Inferior parietal cortex (tissue), 1 donor: ENCODE results near the gene SPECC1.
A peak's percentile ranks its signal among the peaks of the same experiment; 100 is the strongest.

Source experiments
- DNase-seq: peaks from one replicate; pipeline ENCODE4 v3.0.0-alpha.2; 2016; ENCODE audit errors: extremely low spot score

The SPECC1 gene

DNA sequence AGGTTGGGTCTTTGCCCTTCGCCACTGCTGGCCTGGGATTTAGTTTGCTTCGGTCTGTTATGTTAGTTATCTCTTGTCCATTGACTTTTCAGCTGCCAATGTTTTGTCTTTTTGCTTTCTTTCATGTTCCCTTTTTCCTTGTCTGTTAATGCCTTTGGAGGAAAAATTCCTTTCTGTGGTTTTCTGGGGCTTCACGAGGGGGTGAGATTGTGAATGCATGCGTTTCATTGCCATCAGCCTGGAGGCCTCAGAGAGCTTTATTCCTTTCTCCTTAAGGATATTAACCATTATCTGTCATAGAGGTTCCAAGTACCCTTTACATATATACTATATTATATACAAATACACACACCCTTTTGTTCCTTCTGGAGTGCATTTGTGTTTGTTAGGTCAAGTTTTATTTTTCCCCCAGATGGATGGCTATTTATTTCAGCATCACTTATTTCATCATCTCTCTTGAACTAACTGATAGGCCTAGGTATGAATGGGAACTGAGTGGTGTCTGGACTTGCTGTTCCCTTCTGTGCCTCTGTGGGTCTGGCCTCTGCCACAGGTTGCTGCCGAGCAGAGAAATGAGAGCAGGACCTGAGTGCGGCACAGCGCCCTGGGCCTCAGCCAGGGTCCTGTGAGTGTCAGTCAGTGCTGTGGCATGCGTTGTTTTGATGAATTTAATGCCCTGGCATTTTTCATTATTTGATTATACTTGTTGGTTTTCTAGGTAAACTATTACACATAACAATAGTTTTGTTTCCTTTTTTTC is 264.8 kb downstream of the SPECC1 start:
- no peak for DNase-seq

- DNase-seq: no peak
These were observed 266.5 kb downstream of the SPECC1 start for GRCh38 chr17:20275653-20276052.

DNA sequence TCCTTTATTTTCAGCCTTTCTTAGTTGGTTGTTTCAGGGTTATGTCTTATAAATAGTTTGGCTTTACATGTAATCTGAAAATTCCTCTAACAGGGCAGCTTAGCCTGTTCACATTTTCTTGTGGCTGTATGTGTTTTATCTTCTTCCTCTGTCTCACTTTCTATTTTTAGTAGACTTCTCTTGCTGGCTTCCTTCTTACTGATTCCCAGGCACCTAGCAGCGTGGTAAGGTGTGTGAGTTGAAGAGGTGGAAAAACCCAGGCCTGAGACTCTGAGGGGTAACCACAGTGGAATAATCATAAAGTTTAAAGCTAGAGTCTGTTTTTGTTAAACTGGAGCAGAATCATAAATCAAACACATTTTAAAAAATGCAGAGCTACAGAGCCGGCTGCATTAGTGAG is 267.3 kb downstream of the SPECC1 start:
- DNase-seq: no peak

DNA sequence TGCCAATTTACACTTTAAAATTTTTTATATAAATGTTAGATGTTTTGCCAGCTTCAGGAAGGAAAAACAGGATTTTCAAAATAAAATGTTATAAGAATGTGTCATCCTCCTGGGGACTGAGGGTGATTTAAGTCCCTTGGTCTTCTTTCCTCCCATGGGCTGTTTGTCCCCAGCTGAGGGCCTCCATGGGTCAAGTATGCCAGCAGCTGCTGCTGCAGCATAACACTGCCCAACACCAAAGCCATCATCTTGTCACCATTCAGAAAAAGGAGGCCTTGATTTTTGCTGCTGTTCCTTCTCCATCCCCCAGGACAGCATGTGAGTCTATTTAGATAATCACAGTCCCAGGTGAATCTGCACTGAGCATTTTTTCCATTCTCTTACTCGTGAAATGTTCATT is 269.6 kb downstream of the SPECC1 start:
- DNase-seq: no peak

GRCh38 chr17:20279631-20280030 is 270.5 kb downstream of the SPECC1 start:
- DNase-seq: no peak

DNA sequence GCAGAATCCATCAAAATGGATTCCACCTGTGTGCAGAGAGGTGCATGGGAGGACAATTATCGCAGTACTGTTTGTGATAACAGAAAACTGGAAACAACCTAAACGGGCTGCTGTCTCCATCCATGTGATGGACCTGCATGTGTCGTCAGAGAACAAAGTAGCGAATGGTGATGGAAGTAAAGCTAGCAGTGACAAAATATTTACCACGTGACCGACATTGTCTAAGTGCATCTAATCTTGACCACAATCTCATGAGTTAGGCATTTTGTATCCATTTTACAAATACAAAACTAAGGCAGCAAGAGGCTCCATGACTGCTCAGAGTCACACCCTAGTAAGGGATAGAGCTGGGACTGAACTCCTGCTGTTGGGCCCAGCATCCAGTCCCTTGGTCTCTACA is 270.9 kb downstream of the SPECC1 start:
- DNase-seq: no peak

- DNase-seq: no peak
These were observed 271.7 kb downstream of the SPECC1 start for GRCh38 chr17:20280851-20281250.

GRCh38 chr17:20281860-20282259 is 272.7 kb downstream of the SPECC1 start:
- DNase-seq: no peak

GRCh38 chr17:20282526-20283308 is 273.6 kb downstream of the SPECC1 start:
- no peak for DNase-seq

DNA sequence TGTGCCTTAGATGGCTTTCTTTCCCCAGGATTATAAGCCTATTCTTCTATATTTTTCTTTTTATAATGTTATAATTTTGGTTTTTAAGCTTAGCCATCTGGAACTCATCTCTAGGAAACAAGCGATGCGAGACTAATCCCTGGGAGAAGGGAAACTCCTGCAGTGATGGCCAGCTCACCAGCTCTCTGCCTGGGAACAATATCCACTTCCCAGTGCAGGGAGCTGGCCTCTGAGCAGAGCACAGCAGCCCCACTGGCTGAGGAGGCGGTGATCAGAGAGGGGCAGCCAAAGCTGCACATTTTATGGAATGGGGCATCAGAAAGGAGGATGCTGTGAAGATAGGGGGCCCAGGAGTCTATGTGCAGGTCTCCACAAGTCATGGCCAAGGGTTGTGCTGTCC is 274.9 kb downstream of the SPECC1 start:
- DNase-seq: no peak

GRCh38 chr17:20284570-20285295 is 275.6 kb downstream of the SPECC1 start:
- no peak for DNase-seq

DNA sequence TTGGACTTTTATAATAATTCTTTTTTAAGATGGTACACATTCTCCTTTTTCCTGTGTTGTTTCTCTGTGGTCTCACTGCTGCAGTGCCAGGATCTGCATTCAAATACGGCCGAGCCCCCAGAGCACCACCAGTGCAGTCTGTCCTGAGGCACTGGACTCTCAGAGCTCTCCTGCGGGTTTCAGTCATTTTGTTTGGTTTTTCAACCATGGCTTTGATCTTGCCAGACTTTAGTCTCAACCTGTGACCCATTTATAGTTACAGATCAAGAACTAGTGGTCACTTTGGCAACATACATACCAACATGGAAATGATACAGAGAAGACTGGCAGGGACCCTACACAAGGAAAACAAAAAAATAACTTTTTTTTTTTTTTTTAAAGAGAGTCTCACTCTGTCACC is 280.8 kb downstream of the SPECC1 start:
- DNase-seq: no peak

GRCh38 chr17:20291853-20292252 is 282.7 kb downstream of the SPECC1 start:
- no peak for DNase-seq

DNA sequence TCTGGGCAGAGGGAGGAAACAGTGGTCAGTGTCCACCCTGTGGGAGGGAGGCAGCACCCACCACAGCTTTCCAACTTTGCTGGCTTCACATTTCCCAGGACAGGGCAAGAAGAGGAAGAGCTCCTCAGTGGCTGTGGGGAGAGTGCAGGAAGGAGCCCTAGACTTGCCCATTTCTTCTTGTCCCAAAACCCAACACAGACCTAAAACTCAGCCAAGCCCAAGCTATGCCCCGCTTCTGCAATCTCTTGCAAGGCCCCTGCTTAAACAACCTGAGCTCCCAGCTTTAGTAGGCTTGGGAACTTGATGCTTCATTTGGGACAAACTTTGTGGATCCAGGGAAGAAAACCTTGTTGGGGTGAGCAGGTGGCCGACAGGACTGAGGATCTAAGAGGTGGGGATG is 284.3 kb downstream of the SPECC1 start:
- DNase-seq: no peak

- DNase-seq: no peak
These were observed 285.0 kb downstream of the SPECC1 start for GRCh38 chr17:20294120-20294519.

- DNase-seq: no peak
These were observed 289.9 kb downstream of the SPECC1 start for GRCh38 chr17:20299013-20299412.

- DNase-seq: peak; percentile 35
These were observed 291.3 kb downstream of the SPECC1 start for GRCh38 chr17:20300436-20300934.

GRCh38 chr17:20302246-20302917 is 293.2 kb downstream of the SPECC1 start:
- no peak for DNase-seq

DNA sequence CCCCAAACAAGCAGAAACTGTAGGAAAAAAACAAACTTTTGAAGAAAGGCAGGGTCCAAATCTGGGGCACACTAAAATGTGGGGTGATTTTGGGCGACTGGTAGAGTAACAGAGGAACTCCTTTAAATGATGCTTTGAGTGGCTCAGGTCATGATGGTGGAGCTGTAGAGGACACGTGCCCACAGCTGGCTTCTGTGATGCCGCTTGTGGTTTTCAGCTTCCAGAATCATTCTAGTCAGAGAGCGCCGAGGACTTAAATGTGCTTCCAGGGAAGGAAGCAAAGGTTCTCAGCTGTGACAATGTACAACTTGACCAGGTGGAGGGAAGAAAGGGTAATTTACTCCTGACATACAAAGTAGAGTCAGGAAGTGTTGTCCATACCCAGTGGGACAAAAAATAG is 295.8 kb downstream of the SPECC1 start:
- DNase-seq: no peak

DNA sequence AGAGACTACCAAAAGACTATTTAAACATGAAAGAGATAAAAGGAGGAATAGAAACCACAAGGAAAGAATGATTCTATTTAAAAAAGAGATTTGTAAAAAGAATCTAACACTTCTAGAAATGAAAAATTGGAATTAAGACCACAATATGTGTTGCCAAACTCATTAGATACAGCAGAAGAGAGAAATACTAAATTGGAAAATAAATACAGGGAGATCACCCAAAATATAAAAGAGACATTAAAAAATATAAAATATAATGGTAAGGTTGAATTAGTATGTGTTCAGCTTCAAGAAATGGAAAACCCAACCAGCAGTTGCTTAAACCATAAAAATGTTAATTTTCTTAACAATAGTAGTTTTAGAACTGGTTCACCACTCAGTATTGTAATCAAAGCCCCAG is 297.8 kb downstream of the SPECC1 start:
- no peak for DNase-seq

DNA sequence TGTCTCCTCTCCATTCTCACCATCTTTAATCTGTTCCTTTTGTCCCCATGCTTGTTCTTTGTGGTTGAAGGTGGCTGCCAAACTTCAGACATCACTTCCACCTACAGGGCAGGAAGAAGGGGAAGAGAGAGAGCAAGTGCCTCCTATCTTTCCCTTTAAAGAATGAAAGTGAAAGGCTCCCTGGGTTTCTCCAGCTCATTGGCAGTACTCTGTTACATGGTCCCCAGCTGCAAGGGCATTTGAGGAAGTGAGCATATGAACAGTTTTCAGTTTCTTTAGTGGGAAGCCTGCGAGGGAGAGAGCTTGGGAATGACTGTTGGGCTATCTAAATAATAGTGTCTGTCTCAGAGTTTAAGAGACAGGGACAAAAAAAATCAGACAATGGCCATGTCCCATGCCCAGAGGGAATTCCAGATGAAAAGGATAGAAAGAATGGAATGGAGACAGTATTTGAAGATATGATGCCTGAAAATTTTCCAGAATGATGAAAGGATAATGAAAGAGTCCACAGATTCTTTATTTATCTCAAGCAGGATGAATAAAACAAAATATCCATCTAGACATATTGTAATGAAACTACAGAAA is 298.3 kb downstream of the SPECC1 start:
- no peak for DNase-seq
